Gastrocnemius medialis (tissue), 4 donors: ENCODE data around the gene COL4A4. TPM values are rescaled to one million over a fixed set of nuclear protein-coding genes. Genes with fewer than 3 reads are reported as not detected.
A peak's percentile ranks its signal among the peaks of the same experiment; 100 is the strongest.

Source experiments
- ATAC-seq, 2 donors: fragments of 150-250 bp; one replicate each; pipeline ENCODE4 v1.9.1; 2016
- DNase-seq, 2 donors: peaks; one replicate each; pipeline ENCODE4 v3.0.0-alpha.2; 2019
- H3K27ac ChIP-seq, 4 donors: fragments of 200-600 bp; sonication (generic); 1 replicate in 1 of 4; 2 replicates in 3 of 4; pipeline ENCODE4 v1.5.1; 2016 to 2018; ENCODE audit warnings: mild to moderate bottlenecking in 2 of 4, moderate library complexity in 1 of 4
- H3K27me3 ChIP-seq, 3 donors: fragments of 200-600 bp; sonication (generic) in 2 of 3; 1 replicate in 1 of 3; 2 replicates in 2 of 3; pipeline versions ENCODE4 v1.5.1 to v1.6.0; 2016 to 2019; ENCODE audit warnings: mild to moderate bottlenecking in 1 of 3, moderate library complexity in 1 of 3
- H3K36me3 ChIP-seq, 2 donors: fragments of 200-600 bp; sonication (generic) in 1 of 2; one replicate each; pipeline ENCODE4 v1.5.1; 2017 to 2018
- H3K4me1 ChIP-seq, 2 donors: fragments of 200-600 bp; sonication (generic) in 1 of 2; one replicate each; pipeline ENCODE4 v1.5.1; 2016 to 2017; ENCODE audit warnings: mild to moderate bottlenecking in 2 of 2
- H3K4me3 ChIP-seq, 4 donors: fragments of 200-600 bp; sonication (generic) in 3 of 4; 1 replicate in 1 of 4; 2 replicates in 3 of 4; pipeline ENCODE4 v1.5.1; 2016 to 2019; ENCODE audit warnings: mild to moderate bottlenecking in 2 of 4
- H3K9me3 ChIP-seq, 3 donors: fragments of 200-600 bp; sonication (generic) in 2 of 3; 1 replicate in 1 of 3; 2 replicates in 2 of 3; pipeline ENCODE4 v1.5.1; 2016 to 2019
- POLR2A ChIP-seq, 2 donors: fragments of 450-650 bp; IDR thresholded peaks; one replicate each; pipeline ENCODE4 v1.6.1; 2017; ENCODE audit warnings: antibody characterized with exemption in 2 of 2, mild to moderate bottlenecking in 2 of 2, moderate library complexity in 2 of 2
- in situ Hi-C, 4 donors: fragments of 200-750 bp; cut with MboI; loops; one replicate each; pipeline versions ENCODE4 v1.15.0 to v1.8.0; 2017; ENCODE audit warnings: low sequenced_read_pairs in 4 of 4
- intact Hi-C: fragments of 100-400 bp; cut with DNase I; formaldehyde crosslinking; loops from one replicate; pipeline ENCODE4 v1.15.1; 2023; ENCODE audit warnings: low total_unique reads
- total RNA-seq, 4 donors: library from RNA; depleted of rRNA; stranded (reverse); fragments of >200 nt; gene quantifications; one replicate each; pipeline versions ENCODE4 v1.1.0 to v1.2.3, GENCODE V29; 2016
- TF ChIP-seq, protein P1 (sequence below), 5 experiments: fragments of 450-650 bp in 3 of 5; fragments of 200-600 bp in 2 of 5; sonication (generic) in 2 of 5; IDR thresholded peaks in 4 of 5; conservative IDR thresholded peaks in 1 of 5; 1 replicate in 4 of 5; 2 replicates in 1 of 5; pipeline ENCODE4 v1.5.1; 2016 to 2019; ENCODE audit warnings: antibody characterized with exemption in 5 of 5, mild to moderate bottlenecking in 3 of 5, moderate library complexity in 3 of 5

The COL4A4 gene
- total RNA-seq, 4 donors from 2014 or later, result 2.0 to 11.4 (median 5.7) TPM

GRCh38 chr2:227204452-227204851 is 40.4 kb upstream of the COL4A4 start:
- Histone ChIP-seq H3K36me3 (no peaks in the 10 kb centered on the region), H3K27ac (no peak overlapping the region), H3K9me3 (no peaks in the 10 kb centered on the region), H3K4me1 (peaks cover 8 to 14% of the 10 kb centered on the region in 2 donors), H3K27me3 (no peaks in the 10 kb centered on the region), H3K4me3 (no peak overlapping the region)
- in situ Hi-C loops (no loop called here), intact Hi-C loops (no loop called here)
- TF ChIP-seq POLR2A (IDR thresholded peaks at IDR 0.05), result no peak
- TF ChIP-seq, protein P1, sequence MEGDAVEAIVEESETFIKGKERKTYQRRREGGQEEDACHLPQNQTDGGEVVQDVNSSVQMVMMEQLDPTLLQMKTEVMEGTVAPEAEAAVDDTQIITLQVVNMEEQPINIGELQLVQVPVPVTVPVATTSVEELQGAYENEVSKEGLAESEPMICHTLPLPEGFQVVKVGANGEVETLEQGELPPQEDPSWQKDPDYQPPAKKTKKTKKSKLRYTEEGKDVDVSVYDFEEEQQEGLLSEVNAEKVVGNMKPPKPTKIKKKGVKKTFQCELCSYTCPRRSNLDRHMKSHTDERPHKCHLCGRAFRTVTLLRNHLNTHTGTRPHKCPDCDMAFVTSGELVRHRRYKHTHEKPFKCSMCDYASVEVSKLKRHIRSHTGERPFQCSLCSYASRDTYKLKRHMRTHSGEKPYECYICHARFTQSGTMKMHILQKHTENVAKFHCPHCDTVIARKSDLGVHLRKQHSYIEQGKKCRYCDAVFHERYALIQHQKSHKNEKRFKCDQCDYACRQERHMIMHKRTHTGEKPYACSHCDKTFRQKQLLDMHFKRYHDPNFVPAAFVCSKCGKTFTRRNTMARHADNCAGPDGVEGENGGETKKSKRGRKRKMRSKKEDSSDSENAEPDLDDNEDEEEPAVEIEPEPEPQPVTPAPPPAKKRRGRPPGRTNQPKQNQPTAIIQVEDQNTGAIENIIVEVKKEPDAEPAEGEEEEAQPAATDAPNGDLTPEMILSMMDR (IDR thresholded peaks at IDR 0.05 in 4 of 5, conservative IDR thresholded peaks at IDR 0.05 in 1 of 5), result no peak
- DNase-seq, result no peak
- no peak for ATAC-seq

DNA sequence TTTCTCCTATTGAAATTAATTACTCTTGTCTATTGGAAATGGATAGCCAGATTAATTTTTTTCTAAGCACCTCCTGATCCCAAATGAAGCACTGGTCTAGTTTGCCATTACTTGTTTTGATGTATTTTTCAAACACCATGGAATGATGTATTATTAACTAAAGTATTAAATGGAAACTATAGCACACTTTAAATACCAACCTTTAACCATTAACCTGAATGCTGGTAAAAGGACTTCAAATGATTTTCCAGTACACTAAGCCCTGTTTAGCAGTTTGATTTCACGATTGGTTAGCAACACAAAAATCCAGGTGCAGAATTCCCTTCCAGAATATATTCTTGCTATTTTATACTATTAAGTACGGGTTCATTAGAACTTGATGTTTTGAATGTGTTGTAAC is 37.8 kb upstream of the COL4A4 start:
- intact Hi-C loops (no loop called here), in situ Hi-C loops (no loop called here)
- Histone ChIP-seq H3K4me3 (no peak overlapping the region), H3K27ac (no peak overlapping the region), H3K36me3 (no peaks in the 10 kb centered on the region), H3K27me3 (no peaks in the 10 kb centered on the region), H3K9me3 (no peaks in the 10 kb centered on the region), H3K4me1 (peaks cover 29 to 34% of the 10 kb centered on the region in 2 donors)
- TF ChIP-seq, protein P1 (IDR thresholded peaks at IDR 0.05 in 4 of 5, conservative IDR thresholded peaks at IDR 0.05 in 1 of 5), result no peak
- no peak for TF ChIP-seq POLR2A (IDR thresholded peaks at IDR 0.05)
- no peak for ATAC-seq
- DNase-seq, result no peak

DNA sequence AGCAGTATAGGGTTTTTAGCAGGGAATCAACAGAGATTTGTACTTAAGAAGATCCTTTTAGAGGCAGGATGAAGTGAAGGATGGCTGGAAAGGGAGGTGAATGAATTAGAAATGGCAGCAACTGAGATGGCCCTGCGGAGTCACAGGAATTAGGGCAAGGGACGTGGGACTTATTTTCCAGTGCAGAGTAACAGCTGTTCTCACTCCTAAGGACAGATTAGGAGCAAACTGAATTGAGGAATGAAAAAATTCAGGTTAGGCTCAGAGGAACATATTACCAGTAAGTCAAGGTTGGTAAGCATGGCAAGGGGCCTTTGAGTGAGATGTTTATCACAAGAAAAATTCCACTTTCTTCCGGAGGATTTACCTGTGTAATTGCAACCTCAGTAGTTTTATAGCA is 34.9 kb upstream of the COL4A4 start:
- in situ Hi-C loops, result no loop called here
- peak overlapping the region in 2 of 4 donors; percentile 24 to 47 for H3K27ac ChIP-seq
- no peak for DNase-seq
- ATAC-seq, result peak in 1 of 2 donors; percentile 53
- intact Hi-C loops, result no loop called here
- H3K27me3 ChIP-seq, result no peaks in the 10 kb centered on the region
- H3K4me3 ChIP-seq, result no peak overlapping the region
- H3K36me3 ChIP-seq, result no peaks in the 10 kb centered on the region
- H3K4me1 ChIP-seq, result peaks cover 21 to 34% of the 10 kb centered on the region in 2 donors
- no peaks in the 10 kb centered on the region for H3K9me3 ChIP-seq
- TF ChIP-seq, protein P1 (IDR thresholded peaks at IDR 0.05 in 4 of 5, conservative IDR thresholded peaks at IDR 0.05 in 1 of 5), result no peak
- no peak for TF ChIP-seq POLR2A (IDR thresholded peaks at IDR 0.05)

- no peak for TF ChIP-seq POLR2A (IDR thresholded peaks at IDR 0.05)
- TF ChIP-seq, protein P1 (IDR thresholded peaks at IDR 0.05 in 4 of 5, conservative IDR thresholded peaks at IDR 0.05 in 1 of 5), result no peak
- no peaks in the 10 kb centered on the region for H3K27me3 ChIP-seq
- no peak for ATAC-seq
- intact Hi-C loops, result no loop called here
- no peak overlapping the region for H3K4me3 ChIP-seq
- no peaks in the 10 kb centered on the region for H3K36me3 ChIP-seq
- in situ Hi-C loops, result no loop called here
- no peaks in the 10 kb centered on the region for H3K9me3 ChIP-seq
- no peak for DNase-seq
- H3K4me1 ChIP-seq, result peaks cover 62 to 63% of the 10 kb centered on the region in 2 donors
- H3K27ac ChIP-seq, result peak overlapping the region in 1 of 4 donors; percentile 28
Measured at GRCh38 chr2:227194219-227194618, 30.2 kb upstream of the COL4A4 start.

- H3K9me3 ChIP-seq, result no peaks in the 10 kb centered on the region
- H3K4me1 ChIP-seq, result peaks cover 62 to 63% of the 10 kb centered on the region in 2 donors
- TF ChIP-seq, protein P1 (IDR thresholded peaks at IDR 0.05 in 4 of 5, conservative IDR thresholded peaks at IDR 0.05 in 1 of 5), result no peak
- TF ChIP-seq POLR2A (IDR thresholded peaks at IDR 0.05), result no peak
- in situ Hi-C loops (no loop called here), intact Hi-C loops (no loop called here)
- no peak for ATAC-seq
- H3K27ac ChIP-seq, result peak overlapping the region in 3 of 4 donors; percentile 79 to 91 (median 80)
- no peaks in the 10 kb centered on the region for H3K36me3 ChIP-seq
- DNase-seq, result no peak
- no peaks in the 10 kb centered on the region for H3K27me3 ChIP-seq
- H3K4me3 ChIP-seq, result no peak overlapping the region
Measured at GRCh38 chr2:227192491-227192890, 28.5 kb upstream of the COL4A4 start.
